Nucleus accumbens (tissue), 56 donors: ENCODE data around the gene TCL1B.
"Not testable (repeated sequence)": the region's sequence is repeated elsewhere in the genome, so short reads cannot be mapped to it uniquely, and the experiment has no call there.

Experiments
- DNase-seq, 56 donors: peaks; one replicate each; lab custom pipeline; 2025; lab: John Stamatoyannopoulos, UW

The TCL1B gene

DNA sequence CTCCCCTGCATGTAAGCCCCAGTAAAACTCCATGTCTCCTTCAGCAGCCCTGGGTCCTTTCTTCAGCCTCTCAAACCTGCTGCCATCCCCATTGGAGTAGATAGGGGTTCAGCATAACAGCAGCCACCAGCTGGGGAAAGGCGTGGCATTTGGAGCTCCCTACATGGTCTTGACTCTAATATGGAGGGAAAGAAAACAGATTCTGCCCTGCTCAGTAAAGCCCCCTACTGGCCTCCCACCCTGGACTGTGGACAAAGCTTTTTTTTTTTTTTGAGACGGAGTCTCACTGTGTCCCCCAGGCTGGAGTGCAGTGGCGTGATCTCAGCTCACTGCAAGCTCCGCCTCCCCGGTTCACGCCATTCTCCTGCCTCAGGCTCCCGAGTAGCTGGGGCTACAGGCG, 20.7 kb upstream of the TCL1B start:
- not testable (repeated sequence) for DNase-seq

DNA sequence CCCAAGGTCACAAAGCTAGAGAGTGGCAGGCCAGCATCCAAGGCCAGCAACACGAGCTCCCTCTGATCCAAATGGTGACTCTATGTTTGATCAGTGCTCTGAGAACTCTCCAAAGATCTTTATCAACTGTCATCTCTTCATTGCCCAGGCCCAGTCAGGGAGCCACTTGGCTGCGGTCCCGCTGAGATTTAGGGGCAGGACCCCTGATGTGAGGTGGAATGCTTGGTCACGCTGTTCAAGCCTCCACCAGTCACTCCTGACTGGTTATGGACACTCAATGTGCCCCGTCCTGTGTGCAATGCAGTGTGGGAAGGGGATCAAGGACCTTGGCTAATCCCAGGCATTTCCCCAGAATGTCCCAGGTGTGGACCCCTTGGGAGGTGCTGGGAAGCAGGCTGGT, 19.8 kb upstream of the TCL1B start:
- DNase-seq: no peak

DNA sequence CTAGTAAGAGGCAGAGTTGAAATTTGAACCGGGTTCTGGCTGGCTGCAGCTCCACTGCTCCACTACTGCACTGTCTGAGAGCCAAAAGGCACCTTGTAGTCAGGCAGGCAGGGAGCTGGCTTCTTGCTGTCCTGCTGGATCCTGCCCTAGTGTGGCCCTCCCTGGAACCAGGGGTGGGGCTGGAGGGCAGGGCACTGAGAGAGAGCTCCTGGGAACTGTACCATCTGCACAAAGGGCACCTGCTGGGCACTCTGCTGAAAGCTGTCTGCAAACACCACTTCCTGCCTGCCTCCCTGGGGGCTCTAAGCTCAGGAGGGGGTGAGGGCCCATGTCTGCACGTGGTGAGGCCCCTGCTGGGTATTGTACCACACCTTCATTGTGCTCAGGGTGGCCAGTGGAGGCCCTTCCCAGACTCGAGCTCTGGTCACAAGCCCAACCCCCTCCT, 19.0 kb upstream of the TCL1B start:
- DNase-seq: no peak

- no peak for DNase-seq
Measured at GRCh38 chr14:95668235-95668772, 17.9 kb upstream of the TCL1B start.

GRCh38 chr14:95674613-95675012, 11.6 kb upstream of the TCL1B start:
- DNase-seq: no peak

DNA sequence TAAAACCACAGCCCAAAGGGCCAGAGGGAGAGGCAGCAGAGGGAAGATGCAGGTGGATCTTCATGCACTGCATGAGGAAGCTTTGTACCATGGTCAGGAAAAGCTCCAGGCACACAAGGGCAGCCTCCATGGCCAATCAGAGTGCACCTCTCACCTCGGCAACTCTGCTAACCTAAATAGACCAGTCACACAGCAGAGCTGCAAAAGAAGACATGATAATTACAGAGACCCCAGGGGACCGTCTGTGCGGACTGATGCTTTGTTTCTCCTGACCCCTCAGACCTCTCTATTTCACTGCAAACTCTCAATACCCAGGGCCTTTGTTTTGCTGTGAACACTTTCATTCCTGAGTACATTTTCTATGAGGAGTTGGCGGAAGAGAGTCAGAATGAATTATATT, 10.7 kb upstream of the TCL1B start:
- no peak for DNase-seq

DNA sequence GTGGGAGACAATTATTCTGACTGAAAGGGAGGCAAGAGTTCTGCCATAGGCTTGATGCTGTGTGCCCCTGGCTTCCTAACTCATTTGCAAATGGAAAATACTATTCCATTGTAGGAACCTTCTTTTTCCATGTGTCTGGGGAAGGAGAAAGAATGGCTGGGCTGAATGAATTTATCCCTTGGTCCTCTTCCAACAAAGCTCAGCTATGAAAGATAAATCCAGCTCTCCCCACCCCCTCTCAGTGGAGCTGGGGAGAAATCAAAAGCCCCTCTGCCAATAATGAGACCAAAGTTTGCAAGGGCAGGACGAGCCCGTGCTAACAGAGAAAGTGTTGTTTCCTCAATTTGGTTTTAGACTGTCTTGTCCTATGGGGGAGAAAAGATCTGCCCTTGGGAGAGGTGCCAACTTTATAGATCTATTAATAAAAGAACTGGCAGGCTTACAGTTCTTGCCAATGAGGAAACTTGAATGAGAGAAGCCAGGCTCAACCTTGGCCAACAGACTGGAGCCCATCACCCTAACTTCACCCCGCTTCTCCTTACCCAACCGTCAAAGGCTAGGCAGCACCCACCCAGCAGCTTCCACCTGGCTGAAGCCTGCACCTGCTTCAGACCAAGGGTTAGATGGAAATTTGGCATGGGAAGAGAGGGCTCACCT, 8.9 kb upstream of the TCL1B start:
- DNase-seq: no peak

- no peak for DNase-seq
Measured at GRCh38 chr14:95679148-95679815, 6.9 kb upstream of the TCL1B start.

DNA sequence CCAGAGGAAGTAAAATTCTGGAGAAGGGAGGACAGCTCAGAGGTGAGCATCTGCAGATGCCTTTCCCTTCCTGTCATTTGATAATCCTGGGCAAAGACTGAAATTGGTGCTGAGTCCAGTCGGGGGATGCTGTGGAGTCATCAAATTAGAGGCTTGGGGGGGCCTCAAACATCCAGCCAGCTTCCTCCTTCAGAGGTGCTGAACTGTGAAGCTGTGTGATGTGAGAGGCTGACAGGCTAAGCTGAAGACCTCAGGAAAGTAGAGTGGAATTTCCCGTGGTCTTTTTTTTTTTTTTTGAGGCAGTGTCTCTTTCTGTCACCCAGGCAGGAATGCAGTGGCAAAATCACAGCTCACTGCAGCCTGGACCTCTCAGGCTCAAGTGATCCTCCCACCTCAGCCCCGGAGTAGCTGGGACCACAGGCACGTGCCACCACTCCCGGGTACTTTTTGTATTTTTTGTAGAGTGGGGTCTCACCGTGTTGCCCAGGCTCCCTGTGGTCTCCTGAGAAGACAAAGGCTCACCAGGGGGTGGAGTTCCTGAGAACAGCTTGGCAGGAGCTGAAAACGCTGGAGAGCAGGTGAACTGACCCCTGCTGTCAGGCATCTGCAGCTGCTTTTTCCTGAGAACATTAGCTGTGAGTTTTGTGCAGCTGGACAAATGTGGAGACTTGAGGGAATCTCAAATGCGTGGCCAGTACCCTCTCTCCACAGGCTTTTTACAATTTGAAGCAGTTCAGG, 6.1 kb upstream of the TCL1B start:
- no peak for DNase-seq

- DNase-seq: no peak
Measured at GRCh38 chr14:95681153-95681552, 5.1 kb upstream of the TCL1B start.

GRCh38 chr14:95683793-95684192, 2.4 kb upstream of the TCL1B start:
- DNase-seq: no peak

DNA sequence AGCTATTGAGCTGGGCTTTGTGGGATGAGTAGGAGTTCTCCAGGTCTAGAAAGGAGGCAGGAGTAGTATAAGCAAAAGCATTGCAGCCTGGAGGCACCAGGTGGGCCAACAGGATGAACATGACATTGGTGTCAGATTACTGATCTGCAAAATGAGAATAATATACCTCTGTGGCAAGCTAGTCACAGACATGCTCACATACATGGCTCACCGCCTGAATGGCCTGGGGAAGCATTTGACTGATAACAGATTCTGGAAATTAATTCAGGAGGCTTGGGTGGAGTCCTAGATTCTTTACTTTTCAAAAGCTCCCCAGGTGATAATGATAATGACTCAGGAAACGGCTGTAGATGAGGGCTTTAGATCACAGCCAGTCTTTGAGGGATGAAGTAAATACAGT, 709 bp downstream of the TCL1B start:
- DNase-seq: no peak

- DNase-seq: no peak
Measured at GRCh38 chr14:95689441-95689840, 3.2 kb downstream of the TCL1B start.

DNA sequence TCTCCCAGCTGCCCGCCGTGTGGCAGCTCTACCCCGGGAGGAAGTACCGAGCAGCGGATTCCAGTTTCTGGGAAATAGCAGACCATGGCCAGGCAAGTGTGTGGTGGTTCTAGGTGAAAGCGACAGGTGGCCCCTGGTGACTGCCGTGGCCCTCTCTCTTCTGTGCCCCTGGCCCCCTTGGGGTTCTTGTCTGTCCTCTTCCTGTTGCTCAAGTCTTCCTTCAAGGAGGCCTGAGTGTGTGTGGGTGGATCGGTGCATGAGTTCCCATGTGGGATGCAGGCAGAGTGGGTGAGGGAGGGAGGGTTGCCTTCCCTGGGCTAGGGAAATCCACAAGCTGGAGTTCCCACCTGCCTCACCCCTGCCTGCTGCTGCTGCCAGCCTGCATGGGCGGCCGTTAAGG, 4.6 kb downstream of the TCL1B start:
- no peak for DNase-seq

GRCh38 chr14:95691591-95691990, 5.4 kb downstream of the TCL1B start:
- DNase-seq: no peak

DNA sequence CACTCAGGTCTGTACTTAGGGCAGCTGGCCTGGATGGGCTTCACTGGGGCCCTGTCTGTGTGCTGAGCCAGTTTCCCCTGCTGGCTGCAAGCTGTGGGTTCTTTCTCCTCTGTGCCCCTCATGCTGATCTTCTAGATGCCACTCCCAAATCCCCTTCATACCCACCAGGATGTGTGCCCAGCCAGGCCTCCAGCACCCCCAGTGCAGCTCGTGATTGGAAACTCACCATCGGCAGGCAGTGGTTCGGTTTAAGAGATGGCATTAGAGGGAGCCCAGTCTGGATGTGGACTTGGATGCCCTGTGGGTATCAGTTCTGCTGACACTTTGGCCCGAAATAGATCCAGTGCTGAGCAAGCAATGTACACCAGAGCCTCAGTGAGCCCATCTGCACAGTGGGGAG, 5.9 kb downstream of the TCL1B start:
- DNase-seq: no peak

GRCh38 chr14:95695051-95695450, 8.8 kb downstream of the TCL1B start:
- no peak for DNase-seq

DNA sequence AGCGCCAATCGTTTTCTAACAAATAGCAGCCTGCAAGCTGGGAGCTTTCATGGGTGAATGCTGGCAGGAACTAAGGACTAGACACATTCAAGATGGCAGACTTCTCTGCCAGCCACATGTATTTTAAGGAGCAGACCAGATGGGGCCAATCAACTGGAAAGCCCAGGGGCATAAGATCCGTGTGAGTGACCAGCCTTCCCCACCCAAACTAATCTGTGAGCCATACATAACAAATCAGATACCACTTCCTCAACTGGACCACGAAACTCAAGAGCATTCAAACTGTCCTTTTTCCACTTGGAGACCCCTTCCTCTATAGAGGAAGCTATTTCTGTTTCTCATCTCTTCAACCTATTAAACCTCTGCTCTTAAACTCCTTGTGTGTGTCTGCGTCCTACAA, 9.7 kb downstream of the TCL1B start:
- no peak for DNase-seq

DNA sequence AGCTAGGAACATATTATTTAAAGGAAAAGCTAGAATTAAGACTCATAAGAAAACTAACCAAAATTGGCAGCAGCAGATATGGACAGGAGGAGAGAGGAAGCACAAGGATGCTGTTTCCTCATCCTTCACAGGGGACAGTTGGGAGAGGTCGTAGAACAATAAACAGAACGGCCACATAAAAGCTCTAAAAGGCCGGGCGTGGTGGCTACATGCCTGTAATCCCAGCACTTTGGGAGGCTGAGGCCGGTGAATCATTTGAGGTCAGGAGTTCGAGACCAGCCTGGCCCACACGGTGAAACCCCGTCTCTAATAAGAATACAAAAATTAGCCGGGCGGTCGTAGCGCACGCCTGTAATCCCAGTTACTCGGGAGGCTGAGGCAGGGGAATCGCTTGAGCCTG, 10.5 kb downstream of the TCL1B start:
- DNase-seq: no peak

- DNase-seq: no peak
Measured at GRCh38 chr14:95697764-95698163, 11.5 kb downstream of the TCL1B start.

- DNase-seq: no peak
Measured at GRCh38 chr14:95698287-95698686, 12.1 kb downstream of the TCL1B start.

DNA sequence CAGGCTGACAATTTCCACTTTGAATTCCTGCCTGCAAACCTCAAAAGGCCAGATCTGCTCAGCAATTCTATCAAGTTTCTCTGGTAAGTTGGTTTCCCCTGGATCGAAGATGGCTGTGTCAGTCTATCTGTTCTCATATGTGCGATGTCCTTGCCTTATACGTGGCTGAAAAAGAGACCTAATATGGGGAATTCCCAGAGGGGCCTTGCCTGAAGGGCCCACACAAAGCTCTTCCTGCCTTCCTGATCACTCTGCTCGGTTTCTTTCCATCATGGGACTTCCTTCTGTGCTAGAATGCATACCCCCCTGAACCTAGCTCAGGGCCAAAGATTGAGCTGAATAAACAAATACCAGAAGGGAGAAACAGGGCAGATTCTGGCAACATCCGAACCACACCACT, 13.2 kb downstream of the TCL1B start:
- no peak for DNase-seq
